DMS114 treated with DMSO at 0.1 percent for 48 hours (cell line): ENCODE measurements around the gene SLC6A3.

Experiments
- DNase-seq: peaks from one replicate; lab custom pipeline; 2025; ENCODE audit not compliant: unreplicated experiment; lab: John Stamatoyannopoulos, UW

The SLC6A3 gene

DNA sequence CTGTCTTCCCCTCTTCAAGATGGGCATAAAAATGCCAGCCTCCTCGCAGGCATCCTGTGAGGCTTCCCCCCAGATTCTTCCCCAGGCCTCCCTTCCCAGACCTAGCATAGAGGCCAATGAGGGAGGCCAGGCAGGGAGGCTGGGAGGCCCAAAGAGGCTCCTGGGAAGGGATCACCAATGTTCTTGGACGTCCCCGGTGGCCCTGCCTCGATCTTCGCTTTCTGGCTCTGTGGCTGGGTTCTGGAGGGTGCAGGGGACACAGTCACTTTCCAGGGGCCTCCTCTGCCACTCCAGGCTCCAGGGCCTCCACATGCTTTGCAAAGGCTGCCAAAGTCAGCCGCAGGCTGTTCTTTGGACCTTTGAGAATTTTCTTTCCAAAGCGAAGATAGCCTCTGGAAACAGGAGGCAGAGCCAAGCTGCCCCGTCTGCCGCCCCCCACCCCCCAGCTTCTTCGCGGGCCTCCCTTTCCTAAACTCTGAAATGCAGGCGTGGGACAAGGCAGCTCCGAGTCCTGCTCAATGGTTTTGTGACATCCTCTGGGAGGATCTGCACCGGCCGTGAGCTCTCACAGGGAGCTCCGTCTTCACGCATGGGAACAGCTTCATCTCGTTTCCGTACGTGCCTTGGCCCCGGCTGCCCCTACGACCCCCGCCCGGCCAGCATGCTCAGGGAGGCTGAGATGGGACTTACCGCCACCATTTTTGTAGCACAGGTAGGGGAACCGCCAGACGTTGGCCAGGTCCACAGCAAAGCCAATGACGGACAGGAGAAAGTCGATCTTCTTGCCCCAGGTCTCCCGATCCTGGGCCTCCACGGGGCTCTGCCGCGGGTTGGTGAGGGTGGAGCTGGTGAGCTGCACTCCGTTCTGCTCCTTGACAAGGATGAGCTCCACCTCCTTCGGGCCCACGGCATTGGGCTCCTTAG is 2.8 kb downstream of the SLC6A3 start:
- no peak for DNase-seq

DNA sequence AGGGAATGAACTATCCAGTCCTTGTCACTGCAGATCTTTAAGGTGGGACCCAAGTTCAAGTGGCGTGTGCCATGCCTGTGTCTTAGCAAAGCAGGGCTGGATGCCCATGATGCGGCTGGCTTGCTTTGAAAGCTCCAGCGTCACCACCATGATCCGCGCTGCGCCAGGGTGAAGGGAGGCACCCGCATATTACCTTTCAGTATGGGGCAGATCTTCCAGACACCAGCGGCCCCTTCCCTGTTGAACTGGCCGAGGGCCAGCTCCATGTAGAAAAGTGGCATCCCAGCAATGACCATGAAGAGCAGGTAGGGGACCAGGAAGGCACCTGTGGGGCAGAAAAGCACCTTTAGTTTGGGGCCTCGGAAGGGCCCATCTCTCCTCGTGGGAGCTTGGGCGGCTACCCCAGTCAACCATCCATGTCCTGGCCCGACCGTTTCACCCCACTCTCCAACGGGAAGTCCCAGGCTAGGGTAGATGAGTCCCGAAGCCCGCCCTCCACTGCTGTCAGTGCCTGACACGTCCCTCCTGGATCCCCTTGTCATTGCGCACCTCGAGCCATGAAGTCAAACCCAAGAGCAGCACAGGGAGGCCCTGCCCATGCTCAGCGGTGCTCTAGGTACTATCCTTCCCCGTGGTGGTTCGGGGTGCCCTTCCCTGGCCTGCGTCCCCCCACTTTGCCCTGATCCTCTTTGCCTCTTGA is 3.9 kb downstream of the SLC6A3 start:
- no peak for DNase-seq

DNA sequence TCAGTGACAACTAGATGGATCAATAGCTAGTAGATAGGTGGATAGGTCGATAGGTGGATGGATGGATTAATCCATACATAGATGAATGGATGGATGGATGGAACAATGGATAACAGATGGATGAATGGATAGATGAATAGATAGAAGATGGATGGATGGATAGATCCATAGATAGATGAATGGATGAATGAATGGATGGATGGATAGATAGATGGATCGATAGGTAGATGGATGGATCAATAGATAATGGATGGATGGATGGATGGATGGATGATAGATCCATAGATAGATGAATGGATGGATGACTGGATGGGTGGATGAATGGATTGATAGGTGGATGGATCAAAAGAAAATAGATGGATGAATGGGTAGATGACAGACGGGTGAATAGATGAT is 5.1 kb downstream of the SLC6A3 start:
- DNase-seq = no peak

DNA sequence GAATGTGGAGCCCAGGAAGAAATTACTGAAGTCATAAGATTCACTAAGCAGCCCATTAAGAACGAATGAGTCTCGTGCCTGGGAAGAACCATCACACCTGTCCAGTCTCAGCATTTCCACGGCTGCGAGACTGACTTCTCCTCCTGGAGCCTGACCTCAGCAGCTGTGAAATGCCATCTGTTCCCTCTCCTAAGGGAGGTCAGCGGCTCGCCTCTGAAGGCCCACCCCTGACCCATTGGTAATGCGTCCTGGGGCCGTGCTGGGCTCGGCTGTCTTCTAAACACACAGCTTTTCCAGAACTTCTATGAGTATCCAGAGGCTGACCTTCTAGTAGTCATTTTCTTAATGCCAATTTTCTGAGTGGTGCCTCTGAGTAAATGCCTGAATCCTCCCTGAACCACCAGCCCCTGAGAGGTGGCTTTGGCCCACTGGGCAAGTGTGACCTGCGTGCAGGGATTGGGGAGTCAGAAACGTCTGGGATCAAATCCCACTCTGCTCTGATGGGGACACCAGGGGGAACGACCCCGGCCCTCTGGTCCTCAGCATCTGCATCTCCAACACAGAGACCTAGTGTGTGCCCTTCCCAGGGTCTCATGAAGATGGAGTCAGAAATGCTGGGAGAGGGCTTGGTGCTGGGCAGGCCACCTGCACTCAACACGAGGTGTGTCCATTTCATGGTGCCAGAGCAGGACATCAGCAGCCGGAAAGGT is 5.7 kb downstream of the SLC6A3 start:
- DNase-seq = no peak

DNA sequence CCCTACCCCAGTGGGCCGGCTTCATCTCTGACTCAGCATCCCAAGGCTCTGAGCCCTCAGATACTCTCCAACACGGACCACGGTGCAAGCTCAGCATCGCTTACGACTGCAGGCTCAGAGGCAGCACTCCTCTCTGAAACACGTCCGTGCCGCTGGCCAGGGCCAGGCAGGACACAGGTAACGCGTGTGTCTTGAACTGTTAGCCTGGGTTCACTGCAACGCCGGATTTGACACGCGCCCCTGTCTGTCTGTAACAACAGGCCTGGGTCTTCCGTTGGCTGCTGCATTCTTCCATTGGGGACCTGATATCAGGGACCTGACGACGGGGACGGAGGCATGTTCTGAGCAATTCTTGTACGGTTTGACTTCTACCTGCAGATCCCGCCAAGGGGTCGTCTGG is 6.4 kb downstream of the SLC6A3 start:
- DNase-seq = no peak

DNA sequence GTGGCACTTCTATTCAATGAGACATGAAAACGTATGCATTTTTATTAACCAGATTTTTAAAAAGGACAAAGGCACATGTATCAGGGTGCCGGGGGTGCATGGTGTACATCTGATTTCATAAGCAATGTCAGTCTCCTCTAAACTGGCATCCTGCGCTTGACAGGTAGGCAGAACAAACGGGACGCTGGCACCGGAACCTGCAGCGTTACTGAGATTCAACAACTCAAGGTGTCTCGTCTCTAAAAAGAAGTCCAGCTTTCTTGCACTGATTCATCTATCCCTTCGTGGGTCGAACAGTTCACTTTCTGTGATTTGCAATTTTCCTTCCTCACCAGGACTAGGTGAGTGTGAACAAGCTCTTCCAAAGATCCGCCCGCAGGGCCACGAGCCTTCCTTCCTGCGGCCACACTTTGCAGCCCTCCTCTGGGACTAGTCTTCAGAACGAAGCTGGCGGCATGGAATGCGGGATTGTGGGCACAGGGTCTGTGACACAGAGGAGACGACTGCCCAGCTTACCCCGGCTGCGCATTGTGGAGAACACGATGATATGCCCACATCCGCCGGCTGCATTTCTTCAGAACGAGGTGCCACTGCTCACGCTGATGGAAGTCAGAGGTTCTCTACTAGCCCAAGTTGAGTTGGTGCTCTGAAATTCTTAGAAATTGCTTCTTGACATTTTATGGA is 7.2 kb downstream of the SLC6A3 start:
- DNase-seq = no peak

DNA sequence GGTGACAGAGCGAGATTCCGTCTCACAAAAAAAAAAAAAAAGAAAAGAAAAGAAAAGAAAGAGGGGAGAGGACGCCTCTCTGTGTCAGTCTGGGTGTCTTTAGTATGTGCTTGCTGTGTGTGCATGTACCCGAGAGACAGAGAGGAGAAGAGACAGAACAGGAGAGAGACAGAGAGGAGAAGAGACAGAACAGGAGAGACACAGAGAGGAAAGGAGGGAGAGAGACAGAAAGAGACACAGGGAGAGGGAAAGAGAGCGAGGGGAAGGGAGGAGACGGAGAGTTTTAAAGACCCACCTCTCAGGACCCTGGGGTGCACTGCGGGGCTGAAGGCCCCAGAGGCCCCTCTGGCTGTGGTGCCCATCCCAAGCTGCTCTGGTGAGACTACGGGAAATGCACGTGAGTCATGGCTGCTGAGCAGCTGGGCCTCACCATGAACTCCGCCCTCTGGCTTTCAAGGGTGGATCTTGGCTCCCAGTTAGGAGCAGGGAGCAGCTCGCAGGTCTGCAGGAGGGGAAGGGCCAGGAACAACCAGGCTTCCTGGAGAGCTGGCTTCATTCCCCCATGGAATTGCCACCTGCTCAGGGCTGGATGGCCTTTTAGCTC is 7.9 kb downstream of the SLC6A3 start:
- no peak for DNase-seq

DNA sequence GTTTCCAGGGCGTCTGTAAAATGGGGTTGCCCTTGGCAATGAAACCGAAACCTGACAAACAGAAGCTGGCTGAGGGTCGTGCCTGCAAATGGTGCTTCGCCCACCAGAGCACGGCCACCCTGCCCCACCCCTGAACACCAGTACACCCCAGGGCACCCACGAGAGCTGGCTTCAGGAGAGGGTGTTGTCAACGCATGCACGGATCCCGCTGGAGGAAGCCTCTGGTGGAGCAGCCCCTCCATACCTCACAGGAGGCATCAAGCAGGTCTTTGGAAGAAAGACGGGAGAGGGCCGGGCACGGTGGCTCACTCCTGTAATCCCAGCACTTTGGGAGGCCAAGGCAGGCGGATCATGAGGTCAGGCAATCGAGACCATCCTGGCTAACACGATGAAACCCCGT is 8.6 kb downstream of the SLC6A3 start:
- DNase-seq = no peak

DNA sequence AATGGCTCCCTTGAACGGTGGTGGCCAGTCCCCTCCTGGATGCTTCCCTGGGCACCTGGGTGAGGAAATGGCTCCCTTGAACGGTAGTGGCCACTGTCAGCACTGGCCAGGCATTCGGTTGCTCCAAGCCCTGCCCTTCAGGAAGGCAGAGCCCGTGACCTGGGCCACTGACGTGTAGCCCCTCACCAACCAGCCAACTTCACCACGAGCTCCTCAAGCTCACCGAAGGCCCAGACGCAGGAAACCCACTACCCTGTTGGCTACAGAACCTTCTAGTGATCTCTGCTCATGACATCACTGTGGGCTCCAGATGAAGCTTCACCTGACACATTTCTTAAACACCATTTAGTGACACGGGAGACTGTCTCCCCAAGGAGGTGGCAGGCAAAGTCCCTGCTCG is 9.2 kb downstream of the SLC6A3 start:
- no peak for DNase-seq

DNA sequence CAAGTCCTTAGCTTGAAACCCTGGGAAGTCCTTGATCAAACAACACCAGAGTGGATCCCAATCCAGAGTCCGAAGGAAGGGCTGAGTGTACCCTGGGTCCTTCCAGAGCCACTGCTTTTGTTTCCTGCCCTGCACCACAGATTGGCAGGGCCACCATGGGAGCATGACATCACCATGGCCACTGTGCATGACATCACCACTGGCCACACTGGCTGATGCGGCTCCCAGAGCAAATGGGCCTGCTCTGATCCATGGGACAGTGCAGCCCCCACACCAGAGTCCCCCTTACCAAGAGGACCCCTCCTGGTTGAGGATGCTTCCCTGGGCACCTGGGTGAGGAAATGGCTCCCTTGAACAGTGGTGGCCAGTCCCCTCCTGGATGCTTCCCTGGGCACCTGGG is 9.9 kb downstream of the SLC6A3 start:
- no peak for DNase-seq

DNA sequence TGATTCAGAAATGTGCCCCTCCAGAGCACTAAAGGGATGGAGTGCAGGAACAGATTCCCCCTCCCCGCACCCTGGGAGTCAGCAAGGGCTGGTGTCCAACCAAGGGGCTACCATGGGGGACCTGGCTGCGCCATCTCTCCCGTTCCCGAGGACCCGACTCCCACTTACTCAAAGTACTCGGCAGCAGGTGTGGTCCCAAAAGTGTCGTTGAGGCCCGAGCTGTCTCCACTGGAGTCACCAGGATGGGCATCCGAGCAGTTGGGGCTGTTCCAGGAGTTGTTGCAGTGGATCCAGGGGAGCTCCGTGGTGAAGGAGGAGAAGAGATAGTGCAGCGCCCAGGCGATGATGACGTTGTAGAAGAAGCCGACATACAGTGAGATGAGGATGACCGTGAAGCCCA is 12.9 kb downstream of the SLC6A3 start:
- no peak for DNase-seq

DNA sequence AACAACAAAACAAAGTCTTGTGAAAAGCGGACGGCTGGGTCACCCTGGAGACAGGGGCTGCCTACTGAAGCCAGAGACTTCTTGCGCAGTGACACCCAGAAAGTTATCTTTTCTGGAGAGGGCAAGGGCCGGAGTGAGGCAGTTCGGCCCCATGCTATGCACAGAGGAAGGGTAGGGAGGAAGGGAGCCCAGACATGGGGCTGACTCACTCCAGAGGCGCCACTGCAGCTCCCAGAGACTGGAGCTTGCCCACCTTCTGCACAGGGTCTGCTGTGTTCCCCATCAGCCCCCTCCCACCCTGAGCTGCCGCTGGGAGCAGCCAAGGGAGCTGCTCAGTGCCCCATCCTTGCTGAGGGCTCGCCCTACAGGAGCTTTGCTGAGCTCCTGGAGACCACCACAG is 13.3 kb downstream of the SLC6A3 start:
- DNase-seq = no peak

DNA sequence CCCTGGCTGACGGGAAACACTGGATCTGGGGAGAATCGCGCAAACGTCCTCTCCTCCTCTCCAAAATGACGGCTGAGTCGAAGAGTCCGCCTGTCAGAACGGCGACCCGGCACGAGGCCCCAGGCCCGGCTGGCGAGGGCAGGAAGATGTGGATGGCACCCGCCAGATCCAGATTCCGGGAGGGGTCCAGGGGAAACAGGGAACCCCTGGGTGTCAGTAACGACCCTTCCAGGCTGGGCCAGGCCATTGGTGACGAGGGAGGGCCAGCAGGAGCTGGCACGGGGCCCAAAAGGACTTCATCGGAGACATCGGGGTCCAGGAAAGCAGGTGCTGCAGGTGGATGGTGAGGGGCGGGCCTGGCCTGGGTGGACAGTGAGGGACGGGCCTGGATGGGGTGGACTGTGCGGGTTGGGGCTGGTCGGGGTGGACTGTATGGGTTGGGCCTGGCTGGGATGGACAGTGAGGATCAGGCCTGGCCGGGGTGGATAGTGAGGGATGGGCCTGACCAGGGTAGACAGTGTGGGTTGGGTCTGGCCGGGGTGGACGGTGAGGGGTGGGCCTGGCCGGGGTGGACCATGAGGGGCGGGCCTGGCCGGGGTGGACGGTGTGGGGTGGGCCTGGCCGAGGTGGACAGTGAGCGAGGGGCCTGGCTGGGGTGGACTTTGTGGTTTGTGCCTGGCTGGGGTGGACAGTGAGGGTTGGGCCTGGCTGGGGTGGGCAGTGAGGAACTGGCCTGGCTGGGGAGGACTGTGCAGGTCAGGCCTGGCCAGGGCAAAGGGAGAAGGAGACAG is 14.0 kb downstream of the SLC6A3 start:
- no peak for DNase-seq

DNA sequence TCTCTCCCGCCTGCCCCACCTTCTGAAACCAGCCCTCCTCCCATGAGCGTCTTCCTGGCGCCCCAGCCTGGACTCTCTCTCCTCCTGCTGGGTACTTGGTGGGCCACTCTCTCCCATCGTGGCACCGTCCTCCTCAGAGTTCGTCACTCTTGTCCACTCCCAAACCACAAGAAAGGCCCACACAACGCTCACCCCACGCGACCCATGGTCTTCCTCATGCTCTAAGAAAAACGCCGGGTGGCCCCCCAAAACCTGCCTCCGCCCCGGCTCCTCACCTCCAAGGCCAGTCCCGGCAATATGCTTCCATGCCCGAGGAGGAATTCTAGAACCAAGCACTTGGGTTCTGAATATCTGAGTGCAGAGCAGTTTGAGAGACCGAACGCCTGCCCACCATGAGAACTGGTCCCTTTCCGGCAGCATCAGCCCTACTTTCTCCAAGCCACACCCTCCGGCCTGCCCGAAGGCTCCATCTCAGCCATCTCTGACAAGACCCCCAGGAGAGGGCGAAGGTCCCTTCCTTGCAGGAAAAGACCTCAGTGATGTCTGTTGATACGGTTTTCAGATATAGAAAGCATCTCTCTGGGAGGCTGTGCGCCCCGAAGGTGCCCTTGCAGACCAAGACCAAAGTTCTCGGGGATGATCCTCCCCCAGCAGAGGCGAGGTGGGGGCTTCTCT is 15.0 kb downstream of the SLC6A3 start:
- no peak for DNase-seq

DNA sequence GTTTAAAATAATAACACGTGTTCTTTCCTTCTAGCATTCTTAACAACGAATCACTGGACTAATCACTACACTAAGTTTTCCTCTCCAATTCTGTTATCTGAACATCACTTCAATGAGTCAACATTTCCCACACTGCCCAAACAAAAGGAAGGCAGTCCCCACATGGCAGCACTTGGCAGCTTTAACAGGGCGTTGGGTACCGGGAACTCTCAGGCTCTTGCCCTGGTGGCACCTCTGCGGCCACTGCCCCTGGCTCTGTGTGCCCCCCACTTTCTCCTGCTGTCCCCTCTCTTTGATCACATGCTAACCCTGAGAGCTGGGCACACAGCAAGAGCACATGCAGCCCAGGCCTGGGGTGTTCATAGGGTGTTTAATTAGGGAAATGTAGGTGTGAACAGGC is 15.7 kb downstream of the SLC6A3 start:
- DNase-seq = no peak

DNA sequence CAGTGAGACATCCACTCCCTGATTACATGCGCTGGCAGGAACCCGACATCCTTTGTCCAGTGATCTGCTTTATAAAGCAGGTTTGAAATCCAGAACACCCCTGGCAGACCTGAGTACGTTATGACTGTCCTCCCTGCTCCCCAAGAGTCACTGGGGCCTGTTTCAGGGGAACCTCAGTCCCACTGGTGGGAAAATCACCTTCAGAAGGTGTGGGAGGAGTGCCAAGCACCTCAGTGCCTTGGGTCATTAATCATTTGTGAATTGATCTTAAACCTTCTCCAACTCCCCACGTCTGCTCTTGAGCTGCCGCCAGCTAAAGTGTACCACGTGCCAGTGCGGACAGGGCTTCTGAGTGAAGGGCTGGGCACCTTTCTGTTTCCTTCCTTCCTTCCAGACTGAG is 16.2 kb downstream of the SLC6A3 start:
- no peak for DNase-seq

DNA sequence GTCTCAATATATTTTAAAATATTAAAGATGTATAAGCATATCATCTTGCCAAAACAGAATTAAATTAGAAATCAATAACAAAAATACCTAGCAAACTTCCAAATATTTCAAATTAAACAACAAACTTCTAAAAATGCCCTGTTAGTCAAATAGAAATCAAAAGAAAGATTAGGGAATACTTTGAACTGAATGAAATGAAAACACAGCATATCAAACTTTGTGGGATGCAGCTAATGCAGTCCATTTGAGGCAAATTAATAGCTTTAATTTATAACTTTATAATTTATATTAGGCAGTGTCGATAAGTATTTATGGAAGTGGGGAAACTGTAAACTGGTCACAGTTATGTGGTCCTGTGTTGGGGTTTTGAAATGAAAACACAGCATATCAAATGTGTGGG is 17.1 kb downstream of the SLC6A3 start:
- DNase-seq = no peak

DNA sequence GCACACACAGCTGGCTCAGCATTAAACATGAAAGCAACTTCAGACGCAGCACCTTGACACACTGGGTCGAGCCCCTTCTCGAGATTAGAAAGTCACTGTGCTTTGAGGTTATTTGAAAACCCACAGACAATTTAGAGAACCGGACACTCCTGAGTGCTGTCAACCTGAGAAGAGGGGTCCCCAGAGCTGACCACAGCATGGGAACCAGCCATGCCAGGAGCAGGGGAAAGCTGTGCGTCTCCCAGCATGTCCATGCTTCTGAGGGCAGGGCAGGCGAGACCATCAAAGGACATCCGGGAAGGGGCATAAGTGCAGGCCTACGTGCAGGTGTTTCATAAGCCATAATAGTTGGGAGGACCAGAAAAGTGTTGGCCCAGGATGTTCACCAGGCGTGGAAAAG is 20.5 kb downstream of the SLC6A3 start:
- no peak for DNase-seq

DNA sequence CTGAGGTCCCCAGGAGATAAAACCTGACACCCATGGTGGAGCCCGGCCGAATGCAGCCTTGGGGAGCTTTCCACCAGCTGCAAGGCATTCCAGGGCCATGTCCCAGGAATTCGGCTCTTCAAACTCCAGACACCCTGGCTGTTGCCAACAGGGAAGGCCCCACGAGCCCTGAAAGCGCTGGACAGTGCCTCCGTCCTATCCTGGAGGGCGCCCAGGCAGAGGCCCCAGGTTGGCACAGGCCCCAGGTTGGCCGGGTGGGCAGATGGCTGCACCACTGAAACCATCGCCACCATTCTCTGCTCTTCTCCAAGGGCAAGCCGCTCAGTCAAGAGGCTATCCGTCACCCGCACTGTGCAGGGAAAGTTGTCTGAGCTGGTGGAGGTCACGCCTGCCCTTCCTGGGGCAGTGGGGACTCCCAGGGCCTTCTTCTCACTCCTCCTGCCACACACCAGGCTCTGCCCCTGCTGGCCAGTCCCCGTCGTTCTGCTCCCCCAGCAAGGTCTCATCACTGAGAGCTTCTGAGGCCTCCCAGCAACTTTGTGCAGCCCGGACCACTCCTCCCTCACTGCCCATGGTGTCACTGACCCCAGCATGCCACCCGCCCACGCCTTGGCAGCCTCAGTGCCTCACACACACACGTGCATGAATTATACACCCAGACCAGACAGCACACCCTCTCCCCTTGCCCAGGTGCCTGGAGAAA is 21.2 kb downstream of the SLC6A3 start:
- no peak for DNase-seq
